B cell (primary cell): ENCODE results near the gene PET100. TPM values are rescaled to one million over a fixed set of nuclear protein-coding genes. Genes with fewer than 3 reads are reported as not detected.

Source experiments
- ATAC-seq: fragments of 200-7000 bp; cut with Tn5 transposase; one replicate; pipeline ENCODE4 v1.10.0; 2021; ENCODE audit warnings: low read depth, mild to moderate bottlenecking, moderate number of reproducible peaks, moderate library complexity
- CTCF ChIA-PET: fragments of 350-600 bp; sonication (Branson Sonifier 250); formaldehyde crosslinking; loops from one replicate; lab custom pipeline; 2021; ENCODE audit warnings: antibody characterized with exemption, inconsistent platforms; lab: Charles Lee
- POLR2A ChIA-PET: fragments of 350-600 bp; sonication (Branson Sonifier 250); formaldehyde crosslinking; loops from one replicate; lab custom pipeline; 2021; ENCODE audit warnings: antibody characterized with exemption; lab: Charles Lee
- DNase-seq: peaks from one replicate; pipeline ENCODE4 v3.0.0; 2013
- H2AFZ ChIP-seq: 2 replicates; pipeline ENCODE4 v1.6.1; 2012; ENCODE audit warnings: mild to moderate bottlenecking, low read depth, low read length; ENCODE audit not compliant: insufficient read depth, poor library complexity, severe bottlenecking
- H3K27ac ChIP-seq, 2 donors: 1 replicate in 1 of 2; 2 replicates in 1 of 2; pipeline ENCODE4 v1.5.1; 2012 to 2013; ENCODE audit warnings: low read length in 2 of 2, mild to moderate bottlenecking in 2 of 2, moderate library complexity in 1 of 2
- H3K27me3 ChIP-seq, 4 experiments: fragments of 200-600 bp in 1 of 4; sonication (generic) in 1 of 4; replicated peaks in 1 of 4; 1 replicate in 2 of 4; 2 replicates in 2 of 4; pipeline versions ENCODE4 v1.6.1 to v1.7.0; 2013 to 2016; ENCODE audit warnings: low read length in 3 of 4, mild to moderate bottlenecking in 2 of 4, mixed read lengths in 1 of 4, moderate library complexity in 1 of 4; ENCODE audit not compliant: insufficient read depth in 4 of 4, control insufficient read depth in 3 of 4; ENCODE audit errors: control extremely low read depth in 1 of 4
- H3K36me3 ChIP-seq, 2 experiments: replicated peaks in 1 of 2; 1 replicate in 1 of 2; 2 replicates in 1 of 2; pipeline versions ENCODE4 v1.6.1 to v1.7.1; 2013; ENCODE audit warnings: low read length in 1 of 2; ENCODE audit not compliant: insufficient read depth in 2 of 2, control insufficient read depth in 1 of 2; ENCODE audit errors: control extremely low read depth in 1 of 2, extremely low read depth in 1 of 2
- H3K4me1 ChIP-seq, 2 donors: fragments of 200-600 bp in 1 of 2; sonication (generic) in 1 of 2; 1 replicate in 1 of 2; 2 replicates in 1 of 2; pipeline versions ENCODE4 v1.5.1 to v1.6.1; 2013 to 2017; ENCODE audit warnings: low read length in 2 of 2; ENCODE audit not compliant: control insufficient read depth in 2 of 2, insufficient read depth in 2 of 2
- H3K4me2 ChIP-seq: replicated peaks from 2 replicates; pipeline ENCODE3; 2012; ENCODE audit warnings: mild to moderate bottlenecking, low read depth, low read length; ENCODE audit not compliant: poor library complexity, severe bottlenecking
- H3K4me3 ChIP-seq, 5 experiments: fragments of 200-600 bp in 1 of 5; sonication (generic) in 1 of 5; 1 replicate in 3 of 5; 2 replicates in 2 of 5; pipeline versions ENCODE4 v1.5.1 to v1.7.0; 2011 to 2016; ENCODE audit warnings: low read length in 4 of 5, mild to moderate bottlenecking in 4 of 5, low read depth in 2 of 5, control low read depth in 1 of 5, moderate library complexity in 1 of 5; ENCODE audit not compliant: insufficient read depth in 1 of 5; ENCODE audit errors: control extremely low read depth in 1 of 5, extremely low read depth in 1 of 5
- H3K79me2 ChIP-seq: fragments of 200-600 bp; sonication (generic); one replicate; pipeline ENCODE4 v1.6.0; 2016; ENCODE audit warnings: low read length; ENCODE audit not compliant: control insufficient read depth, insufficient read depth
- H3K9ac ChIP-seq: fragments of 200-600 bp; sonication (generic); 2 replicates; pipeline ENCODE4 v1.6.1; 2017; ENCODE audit warnings: mild to moderate bottlenecking, low read length, moderate library complexity
- H3K9me3 ChIP-seq, 3 donors: one replicate each; pipeline versions ENCODE4 v1.6.1 to v1.7.1; 2013; ENCODE audit warnings: low read length in 2 of 3; ENCODE audit not compliant: control insufficient read depth in 2 of 3, insufficient read depth in 1 of 3; ENCODE audit errors: control extremely low read depth in 1 of 3
- H4K20me1 ChIP-seq: 2 replicates; pipeline ENCODE4 v1.6.0; 2012; ENCODE audit warnings: mild to moderate bottlenecking, low read length; ENCODE audit not compliant: insufficient read depth, control insufficient read depth, poor library complexity, severe bottlenecking
- H3K27ac Mint-ChIP-seq: one replicate; pipeline ENCODE4 v1.8.0; 2021; ENCODE audit warnings: mixed read lengths
- H3K27me3 Mint-ChIP-seq: one replicate; pipeline ENCODE4 v1.8.0; 2021; ENCODE audit warnings: mixed read lengths
- H3K4me1 Mint-ChIP-seq: one replicate; pipeline ENCODE4 v1.8.0; 2021; ENCODE audit warnings: mixed read lengths
- H3K4me3 Mint-ChIP-seq: one replicate; pipeline ENCODE4 v1.8.0; 2021; ENCODE audit warnings: mixed read lengths
- H3K9me3 Mint-ChIP-seq: one replicate; pipeline ENCODE4 v1.8.0; 2022; ENCODE audit warnings: mixed read lengths; ENCODE audit not compliant: insufficient read depth
- CTCF ChIP-seq: fragments of 200-600 bp; IDR thresholded peaks from one replicate; pipeline ENCODE4 v1.8.0; 2022; ENCODE audit warnings: antibody characterized with exemption, mild to moderate bottlenecking
- EZH2 ChIP-seq: IDR thresholded peaks from 2 replicates; pipeline ENCODE4 v1.6.1; 2012; ENCODE audit warnings: borderline replicate concordance, low read depth, mild to moderate bottlenecking, moderate library complexity, low read length; ENCODE audit not compliant: insufficient read depth, poor library complexity, severe bottlenecking
- WGBS: methylation state at CpG from one replicate; pipeline ENCODE4 v1.1.5; 2013; ENCODE audit warnings: missing lambda C conversion rate; ENCODE audit not compliant: insufficient coverage; 5-methylcytosine and 5-hydroxymethylcytosine counted together
- intact Hi-C: fragments of 100-400 bp; cut with micrococcal nuclease; formaldehyde crosslinking; loops from one replicate; pipeline ENCODE4 v1.10.0; 2022
- polyA plus RNA-seq: library from polyadenylated mRNA; depleted of rRNA; stranded (reverse); fragments of >200 nt; gene quantifications from 2 replicates; pipeline ENCODE4 v1.2.3, GENCODE V29; 2012
- total RNA-seq, 2 donors: library from RNA; stranded (reverse); fragments of 120-200 nt in 1 of 2; gene quantifications; 1 replicate in 1 of 2; 2 replicates in 1 of 2; pipeline versions ENCODE4 v1.2.3 to v1.2.4, GENCODE V29; 2013 to 2022

Gene PET100
- total and polyA plus RNA-seq, 2 donors (not counting 1 experiment from before 2014, with no cell fraction given), result 31.3 to 100 TPM

DNA sequence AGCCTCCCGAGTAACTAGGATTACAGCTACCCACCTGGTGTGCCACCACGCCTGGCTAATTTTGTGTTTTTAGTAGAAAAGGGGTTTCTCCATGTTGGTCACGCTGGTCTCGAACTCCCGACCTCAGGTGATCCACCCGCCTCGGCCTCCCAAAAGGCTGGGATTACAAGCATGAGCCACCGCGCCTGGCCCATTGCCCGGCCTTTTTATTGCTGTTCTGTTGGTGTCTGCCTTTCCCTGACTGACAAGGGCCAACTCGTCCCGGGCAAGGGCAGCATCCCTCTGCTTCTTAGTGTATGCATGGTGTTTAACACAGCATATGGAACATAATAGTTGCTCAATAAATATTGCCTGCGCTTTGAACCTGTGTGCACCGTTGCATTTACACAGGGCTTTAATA is 33.1 kb downstream of the PET100 start:
- H2AFZ ChIP-seq, result no peak overlapping the region
- H3K4me2 ChIP-seq, result no peak overlapping the region
- TF ChIP-seq CTCF, result no peak
- no peak for TF ChIP-seq EZH2
- Mint-ChIP-seq H3K4me3 (no peak overlapping the region), H3K9me3 (no peaks in the 10 kb centered on the region), H3K27ac (no peak overlapping the region), H3K4me1 (peaks cover 9% of the 10 kb centered on the region), H3K27me3 (peaks cover 10% of the 10 kb centered on the region)
- H3K4me3 ChIP-seq, result no peak overlapping the region
- ChIA-PET CTCF (interaction anchor here (1.4 to 2.8 kb wide), 3 partner anchors 10 to 94 kb away, joined by 3 to 12 read pairs (median 5); no protein-coding TSS in a partner anchor), POLR2A (no interaction called here)
- intact Hi-C loops, result no loop called here
- no peak for ATAC-seq
- H3K9ac ChIP-seq, result no peak overlapping the region
- H3K9me3 ChIP-seq, result no peaks in the 10 kb centered on the region
- no peak overlapping the region for H3K27ac ChIP-seq
- 88% methylated on average over 9 of the region's 14 CpGs for WGBS
- H3K4me1 ChIP-seq, result peaks cover 7 to 13% of the 10 kb centered on the region in 2 donors
- DNase-seq, result no peak
- no peaks in the 10 kb centered on the region for H3K36me3 ChIP-seq
- no peaks in the 10 kb centered on the region for H3K79me2 ChIP-seq
- H4K20me1 ChIP-seq, result no peaks in the 10 kb centered on the region
- peaks cover 0 to 5% (median 1%) of the 10 kb centered on the region in 4 experiments for H3K27me3 ChIP-seq

DNA sequence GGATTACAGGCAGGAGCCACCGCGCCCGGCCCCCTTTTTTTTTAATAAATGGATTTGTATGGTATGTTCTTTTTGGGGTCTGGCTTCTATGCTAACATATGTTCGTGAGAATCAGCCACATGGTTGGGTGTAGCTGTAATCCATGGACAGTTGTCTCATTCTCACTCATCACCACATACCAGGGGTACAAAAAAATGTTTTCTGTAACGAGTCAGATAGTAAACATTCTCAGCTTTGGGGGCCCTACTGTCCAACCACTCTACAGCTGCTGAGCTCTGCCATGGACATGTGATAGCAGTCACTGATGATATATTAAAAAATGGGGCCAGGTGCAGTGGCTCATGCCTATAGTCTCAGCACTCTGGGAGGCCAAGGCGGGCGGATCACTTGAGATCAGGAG is 34.1 kb downstream of the PET100 start:
- Histone ChIP-seq H3K27me3 (peaks cover 0 to 9% (median 1%) of the 10 kb centered on the region in 4 experiments), H3K36me3 (no peaks in the 10 kb centered on the region), H4K20me1 (no peaks in the 10 kb centered on the region), H2AFZ (no peak overlapping the region), H3K27ac (no peak overlapping the region), H3K9ac (no peak overlapping the region), H3K4me3 (no peak overlapping the region), H3K4me2 (no peak overlapping the region), H3K4me1 (peaks cover 0 to 4% of the 10 kb centered on the region in 2 donors), H3K9me3 (no peaks in the 10 kb centered on the region), H3K79me2 (no peaks in the 10 kb centered on the region)
- Mint-ChIP-seq H3K9me3 (no peaks in the 10 kb centered on the region), H3K4me1 (no peaks in the 10 kb centered on the region), H3K27ac (no peak overlapping the region), H3K4me3 (no peak overlapping the region), H3K27me3 (peaks cover 12% of the 10 kb centered on the region)
- POLR2A ChIA-PET, result interaction anchor here (0.7 kb wide), 1 partner anchor 186 kb away, joined by 3 read pairs; no protein-coding TSS in a partner anchor
- ATAC-seq (no peak), DNase-seq (no peak)
- CTCF ChIA-PET, result interaction anchor here (2.8 kb wide), 1 partner anchor 12 kb away, joined by 12 read pairs; no protein-coding TSS in a partner anchor
- intact Hi-C loops, result no loop called here
- 93% methylated on average over 3 of the region's 7 CpGs for WGBS
- TF ChIP-seq CTCF, result no peak
- no peak for TF ChIP-seq EZH2
